ENCODE measurements around the gene MXD1.

The MXD1 gene

GRCh38 chr2:69979902-69980807 is 65.2 kb downstream of the MXD1 start:
- no peak for DNase-seq (ENCODE audit: low read depth)

GRCh38 chr2:69983392-69983966 is 68.6 kb downstream of the MXD1 start:
- no peak for DNase-seq (ENCODE audit: low read depth)

- DNase-seq (ENCODE audit: low read depth): no peak
These were observed 70.3 kb downstream of the MXD1 start for GRCh38 chr2:69985216-69985615.

GRCh38 chr2:69985688-69986087 is 70.8 kb downstream of the MXD1 start:
- DNase-seq (ENCODE audit: low read depth): no peak

- DNase-seq (ENCODE audit: low read depth): no peak
These were observed 71.8 kb downstream of the MXD1 start for GRCh38 chr2:69986691-69987090.

- no peak for DNase-seq (ENCODE audit: low read depth)
These were observed 73.3 kb downstream of the MXD1 start for GRCh38 chr2:69988086-69988635.

GRCh38 chr2:69989009-69989408 is 74.1 kb downstream of the MXD1 start:
- DNase-seq (ENCODE audit: low read depth): no peak

GRCh38 chr2:69989441-69990105 is 74.7 kb downstream of the MXD1 start:
- DNase-seq (ENCODE audit: low read depth): no peak
